ENCODE data around the gene PTPRN2. TPM values are rescaled to one million over a fixed set of nuclear protein-coding genes. Genes with fewer than 3 reads are reported as not detected.

The PTPRN2 gene
- total and polyA plus RNA-seq, 8 donors = 12.2 to 49.2 (median 31.8) TPM

DNA sequence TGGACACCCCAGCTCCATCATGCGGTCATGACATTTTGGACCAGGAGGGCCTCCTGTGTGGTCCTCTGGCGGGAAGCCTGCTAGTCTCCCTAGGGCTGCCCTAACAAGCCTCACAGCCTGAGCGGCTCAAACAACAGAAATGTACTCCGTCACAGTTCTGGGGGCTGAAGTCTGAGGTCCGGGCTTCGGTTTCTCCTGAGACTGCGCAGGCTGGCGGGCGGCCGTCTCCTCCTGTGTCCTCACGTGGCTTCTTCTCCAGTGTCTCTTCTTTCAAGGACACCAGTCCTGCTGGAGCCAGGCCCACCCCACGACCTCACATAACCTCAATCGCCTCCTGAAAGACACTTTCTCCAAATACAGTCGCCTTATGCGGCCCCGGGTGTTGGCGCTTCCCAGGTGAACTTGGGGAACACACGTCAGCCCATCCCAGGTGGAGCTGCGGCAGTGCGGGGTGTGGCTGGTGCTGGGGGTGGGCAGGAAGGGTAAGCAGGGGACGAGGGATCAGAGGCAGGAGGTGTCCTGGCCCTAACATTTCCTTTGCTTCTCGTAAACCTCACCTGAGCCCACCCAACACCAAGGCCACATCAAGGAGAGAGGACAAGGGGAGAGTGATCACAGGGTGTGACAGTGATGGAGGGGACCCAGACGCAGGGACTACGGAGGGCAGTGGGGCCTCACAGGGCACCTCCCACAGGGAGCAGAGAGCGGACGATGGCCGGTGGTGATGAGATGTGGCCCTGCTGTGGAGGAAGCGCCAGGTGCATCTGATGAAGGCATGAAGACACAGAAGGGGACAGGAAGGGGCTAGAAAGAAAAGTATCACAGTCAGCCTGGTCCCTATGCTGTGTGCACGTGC lies 580.6 kb downstream of the PTPRN2 start:
- no peak overlapping the region for H3K27ac ChIP-seq
- TF ChIP-seq, protein P1, sequence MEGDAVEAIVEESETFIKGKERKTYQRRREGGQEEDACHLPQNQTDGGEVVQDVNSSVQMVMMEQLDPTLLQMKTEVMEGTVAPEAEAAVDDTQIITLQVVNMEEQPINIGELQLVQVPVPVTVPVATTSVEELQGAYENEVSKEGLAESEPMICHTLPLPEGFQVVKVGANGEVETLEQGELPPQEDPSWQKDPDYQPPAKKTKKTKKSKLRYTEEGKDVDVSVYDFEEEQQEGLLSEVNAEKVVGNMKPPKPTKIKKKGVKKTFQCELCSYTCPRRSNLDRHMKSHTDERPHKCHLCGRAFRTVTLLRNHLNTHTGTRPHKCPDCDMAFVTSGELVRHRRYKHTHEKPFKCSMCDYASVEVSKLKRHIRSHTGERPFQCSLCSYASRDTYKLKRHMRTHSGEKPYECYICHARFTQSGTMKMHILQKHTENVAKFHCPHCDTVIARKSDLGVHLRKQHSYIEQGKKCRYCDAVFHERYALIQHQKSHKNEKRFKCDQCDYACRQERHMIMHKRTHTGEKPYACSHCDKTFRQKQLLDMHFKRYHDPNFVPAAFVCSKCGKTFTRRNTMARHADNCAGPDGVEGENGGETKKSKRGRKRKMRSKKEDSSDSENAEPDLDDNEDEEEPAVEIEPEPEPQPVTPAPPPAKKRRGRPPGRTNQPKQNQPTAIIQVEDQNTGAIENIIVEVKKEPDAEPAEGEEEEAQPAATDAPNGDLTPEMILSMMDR (IDR thresholded peaks at IDR 0.05) = no peak
- H3K9me3 ChIP-seq = no peaks in the 10 kb centered on the region
- WGBS, 2 donors = 90 to 92% methylated on average over 29 of the region's 29 CpGs
- H3K36me3 ChIP-seq = no peaks in the 10 kb centered on the region
- no peaks in the 10 kb centered on the region for H3K27me3 ChIP-seq
- ATAC-seq (no peak), DNase-seq (peak in 1 of 6 donors; percentile 35), FAIRE-seq (no peak)
- H3K4me1 ChIP-seq = no peaks in the 10 kb centered on the region
- intact Hi-C loops (cut with DNase I) = no loop called here
- H3K4me3 ChIP-seq = no peak overlapping the region

DNA sequence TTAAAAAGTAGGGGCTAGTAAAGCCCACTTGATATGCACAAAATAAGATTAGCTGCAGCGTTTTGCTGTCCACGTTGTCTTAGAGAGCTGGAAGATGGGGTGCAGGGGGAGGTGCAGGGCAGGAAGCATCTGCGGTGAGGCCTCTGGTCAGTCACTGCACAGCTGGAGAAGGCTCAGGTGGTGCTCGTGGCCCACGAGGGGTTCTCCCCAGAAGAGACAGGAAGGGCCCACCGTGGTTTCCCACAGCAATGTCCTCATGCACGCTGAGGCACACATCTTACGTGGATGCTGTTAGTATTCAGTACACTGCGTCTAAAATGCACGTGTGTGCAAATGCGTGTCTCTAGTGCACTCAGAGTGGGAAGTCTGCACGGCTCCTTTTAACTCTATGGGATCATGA lies 582.1 kb downstream of the PTPRN2 start:
- 73 to 76% methylated on average over 12 of the region's 12 CpGs for WGBS, 2 donors
- ATAC-seq (no peak), DNase-seq (peak in 1 of 6 donors; percentile 22), FAIRE-seq (no peak)
- intact Hi-C loops (cut with DNase I) = no loop called here
- no peak overlapping the region for H3K27ac ChIP-seq
- no peaks in the 10 kb centered on the region for H3K4me1 ChIP-seq
- H3K9me3 ChIP-seq = no peaks in the 10 kb centered on the region
- TF ChIP-seq, protein P1 (IDR thresholded peaks at IDR 0.05) = no peak
- H3K27me3 ChIP-seq = no peaks in the 10 kb centered on the region
- no peaks in the 10 kb centered on the region for H3K36me3 ChIP-seq
- no peak overlapping the region for H3K4me3 ChIP-seq

DNA sequence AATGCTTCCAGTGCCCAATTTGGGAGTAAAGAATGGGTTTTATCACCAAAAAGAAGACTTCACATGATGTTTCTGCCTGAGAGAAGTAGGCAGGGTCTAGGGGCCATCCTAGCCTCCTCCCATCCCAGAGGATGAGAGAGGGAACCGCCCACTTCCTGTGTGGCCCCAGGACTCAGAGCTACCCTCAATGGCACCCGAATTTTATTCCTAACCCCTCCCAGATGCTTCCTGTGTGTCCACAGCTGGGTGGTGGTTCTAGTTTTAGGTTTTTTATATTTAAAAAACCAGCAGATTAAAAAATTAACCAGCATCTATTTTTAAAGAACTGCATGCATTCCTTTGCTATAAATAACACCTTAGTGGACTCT lies 583.5 kb downstream of the PTPRN2 start:
- TF ChIP-seq, protein P1 (IDR thresholded peaks at IDR 0.05) = no peak
- intact Hi-C loops (cut with DNase I) = no loop called here
- no peaks in the 10 kb centered on the region for H3K4me1 ChIP-seq
- FAIRE-seq = no peak
- 60 to 70% methylated on average over 2 of the region's 2 CpGs for WGBS, 2 donors
- DNase-seq = no peak
- H3K4me3 ChIP-seq = no peak overlapping the region
- H3K36me3 ChIP-seq = no peaks in the 10 kb centered on the region
- ATAC-seq = no peak
- no peaks in the 10 kb centered on the region for H3K27me3 ChIP-seq
- H3K9me3 ChIP-seq = no peaks in the 10 kb centered on the region
- no peak overlapping the region for H3K27ac ChIP-seq

DNA sequence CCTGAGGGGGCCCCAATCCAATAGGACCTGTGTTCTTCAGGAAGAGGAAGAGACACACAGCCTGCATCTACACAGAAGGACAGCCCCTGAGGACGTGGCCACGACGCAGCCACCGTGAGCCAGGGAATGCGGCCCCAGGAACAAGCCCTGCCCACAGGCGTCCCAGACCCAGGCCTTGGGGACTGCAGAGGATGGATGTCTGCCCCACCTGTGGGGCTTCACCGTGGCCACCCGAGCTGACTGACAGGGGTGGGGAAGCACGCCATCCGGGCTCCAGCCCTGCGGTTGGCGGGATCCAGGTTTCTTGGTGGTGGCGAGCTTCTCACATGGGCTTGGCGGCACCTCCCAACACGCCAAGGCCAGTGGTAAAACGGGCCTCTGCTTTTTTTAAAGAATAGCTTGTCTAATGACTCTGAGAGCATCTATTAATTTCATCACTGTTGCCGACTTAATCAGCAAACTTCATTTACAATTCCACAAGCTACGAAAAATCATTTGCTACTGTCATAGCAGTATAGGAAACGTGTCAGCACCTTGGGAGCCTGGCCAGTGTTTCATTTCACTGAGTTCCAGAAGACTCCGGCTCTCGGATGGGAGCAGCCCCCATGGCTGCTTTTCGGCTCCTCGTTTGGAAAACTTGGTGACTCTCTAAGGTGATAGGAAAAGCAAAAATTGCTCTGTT lies 584.0 kb downstream of the PTPRN2 start:
- DNase-seq (peak in 1 of 6 donors; percentile 57), ATAC-seq (no peak), FAIRE-seq (no peak)
- Histone ChIP-seq H3K9me3 (no peaks in the 10 kb centered on the region), H3K27me3 (no peaks in the 10 kb centered on the region), H3K36me3 (no peaks in the 10 kb centered on the region), H3K4me3 (no peak overlapping the region), H3K4me1 (no peaks in the 10 kb centered on the region), H3K27ac (no peak overlapping the region)
- TF ChIP-seq, protein P1 (IDR thresholded peaks at IDR 0.05) = no peak
- WGBS, 2 donors = 88% methylated on average over 23 of the region's 23 CpGs
- intact Hi-C loops (cut with DNase I) = no loop called here
